ENCODE results near the gene FUNDC1.

DNA sequence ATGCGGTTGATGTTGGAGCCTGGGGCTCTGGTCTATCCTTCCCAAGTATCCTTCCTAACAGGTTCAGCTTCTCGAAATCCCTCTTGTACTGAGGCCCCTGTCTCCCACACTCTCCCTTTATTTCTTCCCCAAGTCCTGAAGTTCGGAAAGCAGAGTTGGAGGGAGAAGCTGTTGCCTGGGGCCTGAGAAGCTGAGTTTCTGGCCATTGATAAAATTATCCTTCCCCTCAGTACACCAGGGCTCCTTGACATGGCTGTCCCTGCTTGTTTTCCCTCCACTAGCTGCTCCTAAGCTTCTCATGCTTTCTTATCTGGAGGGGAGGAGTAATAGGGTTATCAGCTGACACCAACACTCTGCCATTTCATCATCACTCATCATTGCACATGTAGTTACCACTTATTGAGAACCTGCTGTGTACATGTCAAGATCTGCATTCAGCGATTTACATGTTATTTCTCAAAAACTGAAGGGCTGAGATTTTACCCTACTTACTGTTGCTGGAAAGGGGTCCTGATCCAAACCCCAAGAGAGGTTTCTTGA is 58.0 kb downstream of the FUNDC1 start:
- TF ChIP-seq EZH2 (IDR thresholded peaks at IDR 0.05; ENCODE audit: insufficient read depth, poor library complexity, severe bottlenecking) (no peak), EZH2phosphoT487 (IDR thresholded peaks at IDR 0.05; ENCODE audit: insufficient read depth, low read depth) (no peak)
